GM19035 (cell line): ENCODE measurements around the gene ESPN.
"Not testable (repeated sequence)": the region's sequence is repeated elsewhere in the genome, so short reads cannot be mapped to it uniquely, and the experiment has no call there.

Experiments
- ATAC-seq: cut with Tn5 transposase; IDR thresholded peaks from one replicate; pipeline ENCODE4 v1.9.1; 2021; ENCODE audit not compliant: unreplicated experiment

ESPN gene

GRCh38 chr1:6427441-6428390 is 3.1 kb downstream of the ESPN start:
- no peak for ATAC-seq

GRCh38 chr1:6428453-6428852 is 3.9 kb downstream of the ESPN start:
- not testable (repeated sequence) for ATAC-seq

- ATAC-seq: not testable (repeated sequence)
Observed at GRCh38 chr1:6429660-6430411, 5.3 kb downstream of the ESPN start.

- not testable (repeated sequence) for ATAC-seq
Observed at GRCh38 chr1:6431645-6432579, 7.3 kb downstream of the ESPN start.

- no peak for ATAC-seq
Observed at GRCh38 chr1:6434186-6434585, 9.6 kb downstream of the ESPN start.

GRCh38 chr1:6435129-6435528 is 10.6 kb downstream of the ESPN start:
- ATAC-seq: no peak

- ATAC-seq: no peak
Observed at GRCh38 chr1:6435547-6435946, 11.0 kb downstream of the ESPN start.

GRCh38 chr1:6436277-6436676 is 11.7 kb downstream of the ESPN start:
- not testable (repeated sequence) for ATAC-seq

GRCh38 chr1:6437012-6437700 is 12.6 kb downstream of the ESPN start:
- ATAC-seq: not testable (repeated sequence)

- ATAC-seq: no peak
Observed at GRCh38 chr1:6438047-6438525, 13.5 kb downstream of the ESPN start.

- no peak for ATAC-seq
Observed at GRCh38 chr1:6440198-6441126, 15.9 kb downstream of the ESPN start.

GRCh38 chr1:6441586-6441985 is 17.0 kb downstream of the ESPN start:
- no peak for ATAC-seq

GRCh38 chr1:6443339-6444115 is 19.0 kb downstream of the ESPN start:
- no peak for ATAC-seq

- ATAC-seq: no peak
Observed at GRCh38 chr1:6444377-6444776, 19.8 kb downstream of the ESPN start.

- no peak for ATAC-seq
Observed at GRCh38 chr1:6445062-6445763, 20.6 kb downstream of the ESPN start.

GRCh38 chr1:6445929-6446328 is 21.4 kb downstream of the ESPN start:
- ATAC-seq: not testable (repeated sequence)

- ATAC-seq: no peak
Observed at GRCh38 chr1:6446665-6447015, 22.1 kb downstream of the ESPN start.
